BLaER1 (cell line): Measurements from ENCODE around the gene KTN1.

Experiments
- H3K27ac ChIP-seq: shearing (Covaris generic); formaldehyde crosslinking; 2 replicates; pipeline ENCODE4 v1.8.1; 2022
- H3K27me3 ChIP-seq: shearing (Covaris generic); formaldehyde crosslinking; 2 replicates; pipeline ENCODE4 v1.8.1; 2022
- H3K36me3 ChIP-seq: shearing (Covaris generic); formaldehyde crosslinking; 2 replicates; pipeline ENCODE4 v1.8.1; 2022
- H3K4me1 ChIP-seq: shearing (Covaris generic); formaldehyde crosslinking; 2 replicates; pipeline ENCODE4 v1.8.1; 2022
- H3K4me2 ChIP-seq: shearing (Covaris generic); formaldehyde crosslinking; 2 replicates; pipeline ENCODE4 v1.8.1; 2022
- H3K4me3 ChIP-seq: shearing (Covaris generic); formaldehyde crosslinking; 2 replicates; pipeline ENCODE4 v1.8.1; 2022
- H3K9ac ChIP-seq: shearing (Covaris generic); formaldehyde crosslinking; 2 replicates; pipeline ENCODE4 v1.8.1; 2022
- H3K9me3 ChIP-seq: shearing (Covaris generic); formaldehyde crosslinking; 2 replicates; pipeline ENCODE4 v1.8.1; 2022
- H4K20me1 ChIP-seq: shearing (Covaris generic); formaldehyde crosslinking; 2 replicates; pipeline ENCODE4 v1.8.1; 2022
- Cebpa-rat ChIP-seq: shearing (Covaris generic); IDR thresholded peaks from 2 replicates; pipeline ENCODE4 v1.8.1; 2022

KTN1 gene

GRCh38 chr14:55587847-55588246 is 7.8 kb downstream of the KTN1 start:
- Histone ChIP-seq H3K36me3 (peaks cover 43% of the 10 kb centered on the region), H3K27ac (no peak overlapping the region), H3K9me3 (peaks cover 14% of the 10 kb centered on the region; the same call in 1 of the 2 replicates), H3K4me3 (no peak overlapping the region), H3K9ac (no peak overlapping the region), H3K27me3 (no peaks in the 10 kb centered on the region), H3K4me2 (no peak overlapping the region), H4K20me1 (peaks cover 99% of the 10 kb centered on the region), H3K4me1 (peaks cover 48% of the 10 kb centered on the region)
- TF ChIP-seq Cebpa-rat: no peak

- TF ChIP-seq Cebpa-rat: no peak
- no peak overlapping the region for H3K4me2 ChIP-seq
- H4K20me1 ChIP-seq: peaks cover 99% of the 10 kb centered on the region
- H3K27me3 ChIP-seq: no peaks in the 10 kb centered on the region
- H3K9ac ChIP-seq: no peak overlapping the region
- H3K27ac ChIP-seq: no peak overlapping the region
- H3K9me3 ChIP-seq: peaks cover 14% of the 10 kb centered on the region; the same call in 1 of the 2 replicates
- peaks cover 44% of the 10 kb centered on the region for H3K4me1 ChIP-seq
- peaks cover 43% of the 10 kb centered on the region for H3K36me3 ChIP-seq
- H3K4me3 ChIP-seq: no peak overlapping the region
These were observed 8.3 kb downstream of the KTN1 start for GRCh38 chr14:55588259-55588699.

DNA sequence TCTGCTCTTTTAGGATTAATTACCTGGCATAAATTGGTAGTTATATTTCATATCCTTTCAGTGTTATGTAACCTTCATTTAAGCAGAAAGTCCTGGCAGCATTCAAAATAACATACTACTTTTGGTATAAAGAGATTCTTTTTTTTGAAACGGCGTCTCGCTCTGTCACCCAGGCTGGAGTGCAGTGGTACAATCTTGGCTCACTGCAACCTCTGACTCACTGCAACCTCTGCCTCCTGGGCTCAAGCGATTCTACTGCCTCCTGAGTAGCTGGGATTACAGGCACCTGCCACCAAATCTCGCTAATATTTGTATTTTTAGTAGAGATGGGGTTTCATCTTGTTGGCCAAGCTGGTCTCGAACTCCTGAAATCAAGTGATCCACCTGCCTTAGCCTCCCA is 9.2 kb downstream of the KTN1 start:
- no peak for TF ChIP-seq Cebpa-rat
- peaks cover 35% of the 10 kb centered on the region for H3K4me1 ChIP-seq
- H3K9me3 ChIP-seq: peaks cover 23% of the 10 kb centered on the region; the same call in 1 of the 2 replicates
- H3K27me3 ChIP-seq: no peaks in the 10 kb centered on the region
- no peak overlapping the region for H3K4me2 ChIP-seq
- H4K20me1 ChIP-seq: peaks cover 99% of the 10 kb centered on the region
- H3K4me3 ChIP-seq: no peak overlapping the region
- peaks cover 45% of the 10 kb centered on the region for H3K36me3 ChIP-seq
- no peak overlapping the region for H3K9ac ChIP-seq
- H3K27ac ChIP-seq: no peak overlapping the region

- peaks cover 14% of the 10 kb centered on the region; the same call in 1 of the 2 replicates for H3K4me1 ChIP-seq
These were observed 12.4 kb downstream of the KTN1 start for GRCh38 chr14:55592436-55592835.

GRCh38 chr14:55593698-55594097 is 13.7 kb downstream of the KTN1 start:
- Histone ChIP-seq H3K4me3 (no peak overlapping the region), H3K27me3 (no peaks in the 10 kb centered on the region), H3K9ac (no peak overlapping the region), H3K4me1 (peaks cover 11% of the 10 kb centered on the region; the same call in 1 of the 2 replicates), H3K9me3 (peaks cover 65% of the 10 kb centered on the region), H3K4me2 (no peak overlapping the region), H3K27ac (no peak overlapping the region), H4K20me1 (peaks cover 58% of the 10 kb centered on the region), H3K36me3 (peaks cover 55% of the 10 kb centered on the region)
- no peak for TF ChIP-seq Cebpa-rat

More at GRCh38 chr14:55592436-55592835, 12.4 kb downstream of the KTN1 start:
- Histone ChIP-seq H3K4me3 (no peak overlapping the region), H3K9ac (no peak overlapping the region), H3K4me2 (no peak overlapping the region), H3K36me3 (peaks cover 50% of the 10 kb centered on the region), H3K27ac (no peak overlapping the region), H3K27me3 (no peaks in the 10 kb centered on the region), H4K20me1 (peaks cover 71% of the 10 kb centered on the region), H3K9me3 (peaks cover 52% of the 10 kb centered on the region)
- TF ChIP-seq Cebpa-rat: no peak

- peaks cover 17% of the 10 kb centered on the region for H3K4me1 ChIP-seq
- peaks cover 41% of the 10 kb centered on the region for H3K36me3 ChIP-seq
- peaks cover 67% of the 10 kb centered on the region for H3K9me3 ChIP-seq
- H4K20me1 ChIP-seq: peaks cover 37% of the 10 kb centered on the region
- no peak for TF ChIP-seq Cebpa-rat
- H3K27ac ChIP-seq: no peak overlapping the region
- no peaks in the 10 kb centered on the region for H3K27me3 ChIP-seq
- no peak overlapping the region for H3K9ac ChIP-seq
- no peak overlapping the region for H3K4me3 ChIP-seq
- H3K4me2 ChIP-seq: no peak overlapping the region
These were observed 19.4 kb downstream of the KTN1 start for GRCh38 chr14:55599250-55599879.

DNA sequence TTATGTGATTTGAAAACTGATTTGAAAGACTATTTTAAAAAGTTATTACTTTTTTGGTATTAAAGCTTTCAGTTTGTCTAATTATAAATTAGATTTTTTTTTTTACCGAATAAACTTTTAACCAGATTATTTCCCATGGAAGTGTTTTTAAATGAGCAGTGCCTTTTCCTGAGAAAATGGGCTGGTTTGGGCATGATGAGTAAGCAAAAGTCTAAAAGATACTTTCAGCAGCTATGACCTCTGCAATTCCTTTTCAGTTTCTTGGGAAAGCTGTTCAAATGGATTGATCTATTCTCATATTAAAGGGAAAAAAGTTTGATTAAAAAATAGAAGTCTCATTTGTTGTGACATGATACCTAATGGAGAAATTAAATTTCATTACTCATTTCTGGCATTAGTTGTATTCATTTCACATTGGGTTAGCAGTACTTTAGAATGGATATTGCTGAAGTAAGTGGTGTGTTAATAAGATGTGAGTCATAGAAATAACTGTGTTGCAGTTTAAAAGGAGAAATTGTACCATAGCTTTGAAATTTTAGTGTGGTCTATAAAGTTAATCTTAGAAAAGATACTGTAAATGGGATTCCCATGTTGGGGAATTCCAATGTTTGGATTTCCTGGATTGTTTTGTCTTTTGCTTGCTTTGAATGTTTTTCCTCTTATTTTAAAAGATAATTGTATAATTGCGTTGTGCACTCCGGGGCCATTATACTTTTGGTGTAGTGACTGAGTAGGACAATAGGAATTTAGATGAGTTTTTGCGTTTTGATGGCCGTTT is 21.0 kb downstream of the KTN1 start:
- no peak overlapping the region for H3K4me2 ChIP-seq
- no peak overlapping the region for H3K27ac ChIP-seq
- H3K9me3 ChIP-seq: peaks cover 53% of the 10 kb centered on the region
- peaks cover 51% of the 10 kb centered on the region for H4K20me1 ChIP-seq
- H3K9ac ChIP-seq: no peak overlapping the region
- TF ChIP-seq Cebpa-rat: no peak
- peaks cover 49% of the 10 kb centered on the region for H3K36me3 ChIP-seq
- no peaks in the 10 kb centered on the region for H3K27me3 ChIP-seq
- H3K4me3 ChIP-seq: no peak overlapping the region
- peaks cover 17% of the 10 kb centered on the region for H3K4me1 ChIP-seq

- Histone ChIP-seq H3K27me3 (no peaks in the 10 kb centered on the region), H3K27ac (no peak overlapping the region), H3K4me3 (no peak overlapping the region), H3K9ac (0 out of 2 replicates have a peak overlapping the region, but pooled peaks have one; percentile 5), H3K9me3 (peaks cover 30% of the 10 kb centered on the region), H3K36me3 (peaks cover 34% of the 10 kb centered on the region), H4K20me1 (peaks cover 71% of the 10 kb centered on the region), H3K4me1 (peaks cover 22% of the 10 kb centered on the region), H3K4me2 (peak overlapping the region; percentile 63)
- no peak for TF ChIP-seq Cebpa-rat
These were observed 23.5 kb downstream of the KTN1 start for GRCh38 chr14:55603401-55603953.

DNA sequence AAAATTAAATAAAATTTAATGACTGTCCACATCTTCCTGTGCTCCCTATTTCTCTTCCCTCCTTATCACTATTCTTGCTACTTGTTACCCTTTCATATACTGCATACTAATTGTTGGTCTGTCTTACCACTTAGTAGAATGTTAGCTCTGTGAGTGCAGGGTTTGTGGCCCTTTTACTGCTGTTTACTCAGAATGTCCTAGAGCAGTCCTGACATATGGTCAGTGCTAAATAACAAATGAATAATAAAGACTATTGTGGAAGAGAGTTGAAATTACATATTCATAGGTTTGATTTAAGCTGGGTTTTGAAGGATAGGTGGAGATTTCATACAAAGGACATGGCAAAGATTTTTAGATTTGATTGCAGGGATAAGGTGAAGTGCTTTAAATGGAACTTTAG is 24.5 kb downstream of the KTN1 start:
- peaks cover 37% of the 10 kb centered on the region for H3K36me3 ChIP-seq
- no peak overlapping the region for H3K4me3 ChIP-seq
- no peak for TF ChIP-seq Cebpa-rat
- peaks cover 20% of the 10 kb centered on the region for H3K9me3 ChIP-seq
- peaks cover 22% of the 10 kb centered on the region for H3K4me1 ChIP-seq
- H4K20me1 ChIP-seq: peaks cover 77% of the 10 kb centered on the region
- no peak overlapping the region for H3K9ac ChIP-seq
- no peaks in the 10 kb centered on the region for H3K27me3 ChIP-seq
- H3K27ac ChIP-seq: no peak overlapping the region
- no peak overlapping the region for H3K4me2 ChIP-seq
